Sigmoid colon (tissue), 4 donors: ENCODE results near the gene OR10Z1.

Source experiments
- CTCF ChIP-seq, 4 experiments: fragments of 450-650 bp in 3 of 4; fragments of 200-600 bp in 1 of 4; IDR thresholded peaks; one replicate each; pipeline ENCODE4 v1.5.1; 2016 to 2019; ENCODE audit warnings: antibody characterized with exemption in 4 of 4, mild to moderate bottlenecking in 3 of 4, moderate library complexity in 2 of 4
- POLR2A ChIP-seq, 2 donors: fragments of 450-650 bp; IDR thresholded peaks; one replicate each; pipeline ENCODE4 v1.6.1; 2016; ENCODE audit warnings: antibody characterized with exemption in 2 of 2, mild to moderate bottlenecking in 2 of 2, moderate library complexity in 2 of 2
- POLR2AphosphoS5 ChIP-seq, 4 donors: sonication (generic); formaldehyde crosslinking; IDR thresholded peaks; one replicate each; pipeline ENCODE4 v1.6.1; 2017; ENCODE audit warnings: antibody characterized with exemption in 4 of 4

GRCh38 chr1:158600735-158601134, 4.3 kb upstream of the OR10Z1 start:
- TF ChIP-seq CTCF (IDR thresholded peaks at IDR 0.05): no peak
- TF ChIP-seq POLR2AphosphoS5 (IDR thresholded peaks at IDR 0.05): no peak
- TF ChIP-seq POLR2A (IDR thresholded peaks at IDR 0.05): no peak
